Thyroid gland (tissue), 4 donors: ENCODE measurements around the gene FBXO5. TPM values are rescaled to one million over a fixed set of nuclear protein-coding genes. Genes with fewer than 3 reads are reported as not detected.

Experiments used
- DNase-seq, 2 donors: peaks; one replicate each; pipeline ENCODE4 v3.0.0-alpha.2; 2019
- H3K27ac ChIP-seq, 3 donors: fragments of 200-600 bp; sonication (generic); 1 replicate in 2 of 3; 2 replicates in 1 of 3; pipeline ENCODE4 v1.5.1; 2016 to 2019; ENCODE audit warnings: mild to moderate bottlenecking in 1 of 3, moderate library complexity in 1 of 3
- H3K27me3 ChIP-seq: fragments of 200-600 bp; sonication (generic); one replicate; pipeline ENCODE4 v1.5.1; 2019
- H3K36me3 ChIP-seq, 2 donors: fragments of 200-600 bp; sonication (generic); one replicate each; pipeline ENCODE4 v1.5.1; 2016 to 2019
- H3K4me1 ChIP-seq, 2 donors: fragments of 200-600 bp; sonication (generic); one replicate each; pipeline ENCODE4 v1.5.1; 2017 to 2019
- H3K4me3 ChIP-seq, 3 donors: fragments of 200-600 bp; sonication (generic); replicated peaks in 1 of 3; 1 replicate in 2 of 3; 2 replicates in 1 of 3; pipeline ENCODE4 v1.5.1; 2016; ENCODE audit warnings: mild to moderate bottlenecking in 1 of 3
- H3K9me3 ChIP-seq: fragments of 200-600 bp; sonication (generic); one replicate; pipeline ENCODE4 v1.5.1; 2017
- CTCF ChIP-seq, 6 experiments: fragments of 200-600 bp in 3 of 6; fragments of 450-650 bp in 3 of 6; sonication (generic) in 3 of 6; IDR thresholded peaks; one replicate each; pipeline ENCODE4 v1.5.1; 2016 to 2019; ENCODE audit warnings: antibody characterized with exemption in 6 of 6, mild to moderate bottlenecking in 2 of 6, inconsistent platforms in 1 of 6, moderate library complexity in 1 of 6
- POLR2A ChIP-seq, 2 donors: fragments of 450-650 bp; IDR thresholded peaks; one replicate each; pipeline ENCODE4 v1.6.1; 2017; ENCODE audit warnings: antibody characterized with exemption in 2 of 2, mild to moderate bottlenecking in 2 of 2, moderate library complexity in 1 of 2
- WGBS, 2 donors: methylation state at CpG; one replicate each; pipeline ENCODE4 v1.1.5; 2017; 5-methylcytosine and 5-hydroxymethylcytosine counted together
- intact Hi-C: fragments of 100-400 bp; cut with DNase I; formaldehyde crosslinking; loops from one replicate; pipeline ENCODE4 v1.15.1; 2023
- total RNA-seq, 4 donors: library from RNA; depleted of rRNA; stranded (reverse); fragments of >200 nt; gene quantifications; one replicate each; pipeline ENCODE4 v1.2.3, GENCODE V29; 2016

FBXO5 gene
- total RNA-seq, 4 donors from 2014 or later: 5.6 to 7.4 (median 6.2) TPM

GRCh38 chr6:152950240-152950639, 32.6 kb downstream of the FBXO5 start:
- intact Hi-C loops: no loop called here
- TF ChIP-seq POLR2A (IDR thresholded peaks at IDR 0.05) (no peak), CTCF (IDR thresholded peaks at IDR 0.05) (no peak)

GRCh38 chr6:152948150-152948768, 34.6 kb downstream of the FBXO5 start:
- intact Hi-C loops: no loop called here
- H3K36me3 ChIP-seq: no peaks in the 10 kb centered on the region
- no peak for TF ChIP-seq POLR2A (IDR thresholded peaks at IDR 0.05)
- TF ChIP-seq CTCF (IDR thresholded peaks at IDR 0.05): peak in 4 of 6 experiments; percentile 31 to 69 (median 60)
- H3K9me3 ChIP-seq: no peaks in the 10 kb centered on the region
- no peaks in the 10 kb centered on the region for H3K27me3 ChIP-seq
- no peak overlapping the region for H3K27ac ChIP-seq
- WGBS, 2 donors: 26 to 28% methylated on average over 9 of the region's 9 CpGs
- no peak for DNase-seq
- H3K4me1 ChIP-seq: no peaks in the 10 kb centered on the region
- no peak overlapping the region for H3K4me3 ChIP-seq

More at GRCh38 chr6:152950240-152950639, 32.6 kb downstream of the FBXO5 start:
- no peak for DNase-seq
- 88 to 89% methylated on average over 3 of the region's 3 CpGs for WGBS, 2 donors
- Histone ChIP-seq H3K9me3 (no peaks in the 10 kb centered on the region), H3K4me3 (no peak overlapping the region), H3K4me1 (no peaks in the 10 kb centered on the region), H3K27me3 (no peaks in the 10 kb centered on the region), H3K36me3 (no peaks in the 10 kb centered on the region), H3K27ac (no peak overlapping the region)

GRCh38 chr6:152946995-152947394, 35.8 kb downstream of the FBXO5 start:
- WGBS, 2 donors: 75% methylated on average over 2 of the region's 2 CpGs
- Histone ChIP-seq H3K4me1 (no peaks in the 10 kb centered on the region), H3K36me3 (no peaks in the 10 kb centered on the region), H3K27ac (no peak overlapping the region), H3K4me3 (no peak overlapping the region), H3K9me3 (no peaks in the 10 kb centered on the region), H3K27me3 (no peaks in the 10 kb centered on the region)
- TF ChIP-seq POLR2A (IDR thresholded peaks at IDR 0.05) (no peak), CTCF (IDR thresholded peaks at IDR 0.05) (no peak)
- no peak for DNase-seq
- intact Hi-C loops: no loop called here

GRCh38 chr6:152946484-152946883, 36.4 kb downstream of the FBXO5 start:
- WGBS, 2 donors: 90 to 94% methylated on average over 3 of the region's 3 CpGs
- no peak overlapping the region for H3K4me3 ChIP-seq
- no peak for DNase-seq
- intact Hi-C loops: no loop called here
- H3K4me1 ChIP-seq: no peaks in the 10 kb centered on the region
- no peak for TF ChIP-seq POLR2A (IDR thresholded peaks at IDR 0.05)
- no peak for TF ChIP-seq CTCF (IDR thresholded peaks at IDR 0.05)
- no peak overlapping the region for H3K27ac ChIP-seq
- H3K27me3 ChIP-seq: no peaks in the 10 kb centered on the region
- H3K9me3 ChIP-seq: no peaks in the 10 kb centered on the region
- H3K36me3 ChIP-seq: no peaks in the 10 kb centered on the region

GRCh38 chr6:152943260-152943897, 39.5 kb downstream of the FBXO5 start:
- no peak for DNase-seq
- 89 to 91% methylated on average over 2 of the region's 2 CpGs for WGBS, 2 donors
- intact Hi-C loops: no loop called here
- no peaks in the 10 kb centered on the region for H3K27me3 ChIP-seq
- H3K4me1 ChIP-seq: no peaks in the 10 kb centered on the region
- no peaks in the 10 kb centered on the region for H3K36me3 ChIP-seq
- no peak overlapping the region for H3K4me3 ChIP-seq
- no peaks in the 10 kb centered on the region for H3K9me3 ChIP-seq
- no peak for TF ChIP-seq CTCF (IDR thresholded peaks at IDR 0.05)
- TF ChIP-seq POLR2A (IDR thresholded peaks at IDR 0.05): no peak
- no peak overlapping the region for H3K27ac ChIP-seq
